ENCODE data around the gene HOXC13. TPM values are rescaled to one million over a fixed set of nuclear protein-coding genes. Genes with fewer than 3 reads are reported as not detected.

HOXC13 gene
- polyA plus RNA-seq, 1 donor (not counting 4 experiments of a cell fraction or from before 2014, with no cell fraction given): 4.8 TPM

DNA sequence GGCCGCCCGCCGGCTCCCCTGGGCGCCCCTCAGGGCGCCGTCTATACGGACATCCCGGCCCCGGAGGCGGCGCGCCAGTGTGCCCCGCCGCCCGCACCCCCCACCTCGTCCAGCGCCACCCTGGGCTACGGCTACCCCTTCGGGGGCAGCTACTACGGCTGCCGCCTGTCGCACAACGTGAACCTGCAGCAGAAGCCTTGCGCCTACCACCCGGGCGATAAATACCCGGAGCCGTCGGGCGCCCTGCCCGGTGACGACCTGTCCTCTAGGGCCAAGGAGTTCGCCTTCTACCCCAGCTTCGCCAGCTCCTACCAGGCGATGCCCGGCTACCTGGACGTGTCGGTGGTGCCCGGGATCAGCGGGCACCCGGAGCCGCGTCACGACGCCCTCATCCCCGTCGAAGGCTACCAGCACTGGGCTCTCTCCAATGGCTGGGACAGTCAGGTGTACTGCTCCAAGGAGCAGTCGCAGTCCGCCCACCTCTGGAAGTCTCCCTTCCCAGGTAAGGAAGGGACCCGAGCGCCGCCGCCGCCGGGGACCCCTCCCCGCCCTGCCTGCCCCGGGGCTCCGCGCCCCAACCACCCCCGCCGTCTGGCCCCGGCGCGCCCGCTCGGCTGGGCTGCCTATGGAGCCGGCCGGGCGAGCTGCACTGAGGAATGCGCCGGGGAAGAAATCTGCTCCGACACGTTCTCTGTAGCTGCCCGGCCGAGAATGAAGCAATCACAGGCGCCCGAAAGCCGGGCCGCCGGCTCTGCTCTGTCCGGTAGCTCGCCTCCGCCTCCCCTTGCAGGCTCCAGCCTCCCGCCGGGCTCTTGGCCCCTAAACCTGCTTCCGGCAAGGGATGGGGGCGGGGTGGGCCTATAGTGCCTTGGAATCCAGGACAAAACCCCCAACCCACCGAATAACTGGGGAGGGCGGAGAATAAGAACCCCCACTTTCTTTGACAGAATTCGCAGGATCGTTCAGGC lies 794 bp downstream of the HOXC13 start:
- DNase-seq (ENCODE audit: low read depth, low spot score): peak; percentile 36
- TF ChIP-seq CTCF (optimal IDR thresholded peaks at IDR 0.05 in 1 of 3, IDR thresholded peaks at IDR 0.05 in 1 of 3, conservative IDR thresholded peaks at IDR 0.05 in 1 of 3; ENCODE audit: extremely low read depth in 1 of 3, insufficient read depth in 2 of 3, low read length in 3 of 3): no peak
- no peak for TF ChIP-seq EZH2 (IDR thresholded peaks at IDR 0.05; ENCODE audit: low read length)
- dilution Hi-C loops (cut with MboI; ENCODE audit: extremely low pct_ligation_motif_present, low sequenced_read_pairs): loop anchor here (25.0 kb wide), 1 partner anchor 177 kb away; the partner anchor contains the start of gene CISTR

DNA sequence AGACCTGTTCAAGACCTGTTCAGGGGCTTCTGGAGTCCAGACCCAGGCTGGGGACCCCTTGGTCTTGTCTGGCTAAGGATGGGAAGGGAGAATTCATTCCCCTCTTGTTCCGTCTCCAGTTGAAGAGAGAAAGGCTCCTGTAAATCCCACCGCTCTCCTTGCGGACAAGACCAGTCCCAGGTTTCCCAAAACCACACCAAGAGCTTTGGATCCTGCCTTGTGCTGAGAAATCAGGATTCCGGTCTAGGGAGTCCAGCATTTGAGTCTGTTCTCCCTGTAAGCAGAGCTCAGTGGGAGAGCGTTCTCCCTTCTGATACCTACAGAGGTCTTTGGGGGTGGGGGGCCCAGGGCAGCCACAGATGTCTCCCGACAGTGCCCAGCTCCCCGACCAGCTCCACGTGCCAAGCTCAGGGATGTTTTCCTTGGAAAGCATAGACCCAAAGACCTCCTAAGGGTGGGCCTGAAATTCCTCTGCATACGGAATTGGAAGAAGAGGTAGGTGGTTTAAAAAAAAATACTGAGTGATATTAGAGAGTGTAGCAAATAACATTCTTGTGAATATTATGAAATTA lies 1.9 kb downstream of the HOXC13 start:
- H3K79me2 ChIP-seq (ENCODE audit: control insufficient read depth, insufficient read depth, low read length): peaks cover 20% of the 10 kb centered on the region
- H3K9me1 ChIP-seq (ENCODE audit: control insufficient read depth, extremely low read depth, insufficient read depth, low read length): peaks cover 3% of the 10 kb centered on the region
- peaks cover 7% of the 10 kb centered on the region for H3K27me3 ChIP-seq (ENCODE audit: control insufficient read depth, extremely low read depth, insufficient read depth, low read length)
- no peaks in the 10 kb centered on the region for H4K20me1 ChIP-seq (ENCODE audit: control insufficient read depth, extremely low read depth, insufficient read depth, low read length)
- no peak for TF ChIP-seq EZH2 (IDR thresholded peaks at IDR 0.05; ENCODE audit: low read length)
- TF ChIP-seq CTCF (optimal IDR thresholded peaks at IDR 0.05 in 1 of 3, IDR thresholded peaks at IDR 0.05 in 1 of 3, conservative IDR thresholded peaks at IDR 0.05 in 1 of 3; ENCODE audit: extremely low read depth in 1 of 3, insufficient read depth in 2 of 3, low read length in 3 of 3): no peak
- H3K4me1 ChIP-seq (ENCODE audit: control insufficient read depth, extremely low read depth, insufficient read depth, low read length): peaks cover 18% of the 10 kb centered on the region
- H3K27ac ChIP-seq (ENCODE audit: control insufficient read depth, insufficient read depth, low read length): no peak overlapping the region
- dilution Hi-C loops (cut with MboI; ENCODE audit: extremely low pct_ligation_motif_present, low sequenced_read_pairs): loop anchor here (25.0 kb wide), 1 partner anchor 178 kb away; the partner anchor contains the start of gene CISTR
- H3K36me3 ChIP-seq (ENCODE audit: control insufficient read depth in 2 of 2, extremely low read depth in 1 of 2, insufficient read depth in 2 of 2, low read length in 2 of 2): peaks cover 3 to 6% of the 10 kb centered on the region in 2 experiments
- FAIRE-seq (peak; percentile 26), DNase-seq (ENCODE audit: low read depth, low spot score) (no peak)
- peak overlapping the region; percentile 70 to 93 (median 85) for H3K4me3 ChIP-seq (ENCODE audit: control insufficient read depth in 2 of 3, extremely low read depth in 1 of 3, insufficient read depth in 2 of 3, low read depth in 1 of 3, low read length in 3 of 3)
- peak overlapping the region; percentile 96 for H3K4me2 ChIP-seq (ENCODE audit: control insufficient read depth, extremely low read depth, insufficient read depth, low read depth, low read length)
- H2AFZ ChIP-seq (ENCODE audit: control insufficient read depth, low read length): peak overlapping the region; percentile 12
- no peaks in the 10 kb centered on the region for H3K9me3 ChIP-seq (ENCODE audit: control insufficient read depth, low read depth, low read length)
- H3K9ac ChIP-seq (ENCODE audit: control insufficient read depth, extremely low read depth, insufficient read depth, low read length): peak overlapping the region; percentile 79

More for the DNA sequence above, 794 bp downstream of the HOXC13 start:
- Histone ChIP-seq H3K79me2 (ENCODE audit: control insufficient read depth, insufficient read depth, low read length) (peaks cover 20% of the 10 kb centered on the region), H2AFZ (ENCODE audit: control insufficient read depth, low read length) (peak overlapping the region; percentile 85), H3K4me2 (ENCODE audit: control insufficient read depth, extremely low read depth, insufficient read depth, low read depth, low read length) (peak overlapping the region; percentile 96), H4K20me1 (ENCODE audit: control insufficient read depth, extremely low read depth, insufficient read depth, low read length) (no peaks in the 10 kb centered on the region), H3K9ac (ENCODE audit: control insufficient read depth, extremely low read depth, insufficient read depth, low read length) (peak overlapping the region; percentile 79), H3K9me1 (ENCODE audit: control insufficient read depth, extremely low read depth, insufficient read depth, low read length) (peaks cover 3% of the 10 kb centered on the region), H3K27me3 (ENCODE audit: control insufficient read depth, extremely low read depth, insufficient read depth, low read length) (peaks cover 16% of the 10 kb centered on the region), H3K27ac (ENCODE audit: control insufficient read depth, insufficient read depth, low read length) (peak overlapping the region; percentile 31), H3K9me3 (ENCODE audit: control insufficient read depth, low read depth, low read length) (no peaks in the 10 kb centered on the region), H3K36me3 (ENCODE audit: control insufficient read depth in 2 of 2, extremely low read depth in 1 of 2, insufficient read depth in 2 of 2, low read length in 2 of 2) (no peaks in the 10 kb centered on the region), H3K4me1 (ENCODE audit: control insufficient read depth, extremely low read depth, insufficient read depth, low read length) (peaks cover 18% of the 10 kb centered on the region), H3K4me3 (ENCODE audit: control insufficient read depth in 2 of 3, extremely low read depth in 1 of 3, insufficient read depth in 2 of 3, low read depth in 1 of 3, low read length in 3 of 3) (peak overlapping the region; percentile 70 to 93 (median 85))
- FAIRE-seq: no peak

All from keratinocyte (primary cell).